Peyer's patch (tissue), 4 donors: Measurements from ENCODE around the gene MCHR2. TPM values are rescaled to one million over a fixed set of nuclear protein-coding genes. Genes with fewer than 3 reads are reported as not detected.
"Not testable (repeated sequence)": the region's sequence is repeated elsewhere in the genome, so short reads cannot be mapped to it uniquely, and the experiment has no call there.

Experiments used
- DNase-seq, 3 donors: peaks; one replicate each; pipeline ENCODE4 v3.0.0-alpha.2; 2017 to 2019
- H3K27ac ChIP-seq, 4 donors: fragments of 200-600 bp; sonication (generic); one replicate each; pipeline ENCODE4 v1.5.1; 2016 to 2019
- H3K27me3 ChIP-seq, 2 donors: fragments of 200-600 bp; sonication (generic); one replicate each; pipeline ENCODE4 v1.5.1; 2019
- H3K36me3 ChIP-seq, 3 donors: fragments of 200-600 bp; sonication (generic); one replicate each; pipeline ENCODE4 v1.5.1; 2016 to 2019
- H3K4me1 ChIP-seq, 4 donors: fragments of 200-600 bp; sonication (generic); one replicate each; pipeline ENCODE4 v1.5.1; 2016 to 2019
- H3K4me3 ChIP-seq, 4 donors: fragments of 200-600 bp; sonication (generic); 1 replicate in 3 of 4; 2 replicates in 1 of 4; pipeline ENCODE4 v1.5.1; 2016 to 2019; ENCODE audit warnings: mild to moderate bottlenecking in 1 of 4
- H3K9me3 ChIP-seq, 4 donors: fragments of 200-600 bp; sonication (generic); one replicate each; pipeline ENCODE4 v1.5.1; 2016 to 2019; ENCODE audit warnings: mild to moderate bottlenecking in 1 of 4
- CTCF ChIP-seq, 6 experiments: fragments of 450-650 bp in 4 of 6; fragments of 200-600 bp in 2 of 6; sonication (generic) in 1 of 6; IDR thresholded peaks; one replicate each; pipeline ENCODE4 v1.5.1; 2017 to 2019; ENCODE audit warnings: antibody characterized with exemption in 6 of 6, mild to moderate bottlenecking in 3 of 6, moderate library complexity in 1 of 6
- POLR2A ChIP-seq, 2 donors: fragments of 450-650 bp; IDR thresholded peaks; one replicate each; pipeline ENCODE4 v1.5.1; 2017; ENCODE audit warnings: antibody characterized with exemption in 2 of 2, mild to moderate bottlenecking in 2 of 2, moderate library complexity in 2 of 2
- total RNA-seq, 4 donors: library from RNA; depleted of rRNA; stranded (reverse); fragments of >200 nt; gene quantifications; one replicate each; pipeline ENCODE4 v1.1.0, GENCODE V29; 2016

MCHR2 gene, protein sequence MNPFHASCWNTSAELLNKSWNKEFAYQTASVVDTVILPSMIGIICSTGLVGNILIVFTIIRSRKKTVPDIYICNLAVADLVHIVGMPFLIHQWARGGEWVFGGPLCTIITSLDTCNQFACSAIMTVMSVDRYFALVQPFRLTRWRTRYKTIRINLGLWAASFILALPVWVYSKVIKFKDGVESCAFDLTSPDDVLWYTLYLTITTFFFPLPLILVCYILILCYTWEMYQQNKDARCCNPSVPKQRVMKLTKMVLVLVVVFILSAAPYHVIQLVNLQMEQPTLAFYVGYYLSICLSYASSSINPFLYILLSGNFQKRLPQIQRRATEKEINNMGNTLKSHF
- total RNA-seq, result not detected

DNA sequence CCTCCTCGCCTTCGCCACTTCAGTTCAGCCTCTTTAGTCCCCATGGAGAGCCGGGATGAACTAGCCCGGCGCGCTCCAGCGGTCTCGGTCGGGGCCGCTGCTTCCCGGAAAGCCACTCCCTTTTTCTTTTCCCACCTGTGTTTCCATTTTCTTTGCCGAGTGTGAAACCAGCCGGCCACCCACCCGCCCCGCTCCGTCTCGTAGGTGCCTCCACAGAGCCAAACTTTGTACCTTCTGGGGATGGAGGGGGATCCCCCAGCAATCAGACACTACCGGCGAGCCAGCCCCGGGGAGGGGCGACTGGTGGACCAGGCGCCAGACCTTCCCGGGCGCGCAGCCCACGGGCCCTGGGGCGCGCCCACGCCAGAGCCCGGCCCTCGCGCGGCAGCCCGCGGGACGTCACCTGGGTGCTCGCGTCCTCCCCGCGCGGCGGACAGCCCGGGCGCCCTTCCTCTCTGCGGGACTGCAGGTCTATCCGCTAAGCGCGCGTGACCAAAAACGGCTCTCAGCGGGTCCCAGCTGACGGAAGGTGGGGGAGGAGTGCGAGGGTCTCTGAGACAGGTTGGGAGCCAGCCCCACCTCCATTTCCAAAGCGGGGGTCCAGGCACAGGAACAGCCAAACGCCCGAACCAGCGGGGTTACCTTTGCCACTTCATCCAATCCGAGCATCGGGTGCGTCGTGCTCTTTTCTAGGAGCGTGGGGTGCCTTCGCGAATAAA, at the start of gene MCHR2:
MCHR2 (minus strand) TSS at position 691 of the 719 bp plus-strand sequence. CDS start 38,076 bp downstream, outside the sequence.
- no peaks in the 10 kb centered on the region for H3K27me3 ChIP-seq
- H3K36me3 ChIP-seq, result no peaks in the 10 kb centered on the region
- no peak for DNase-seq
- H3K4me1 ChIP-seq, result no peaks in the 10 kb centered on the region
- no peak within 1 kb of the TSS for H3K4me3 ChIP-seq
- H3K27ac ChIP-seq, result no peak within 1 kb of the TSS
- H3K9me3 ChIP-seq, result no peaks in the 10 kb centered on the region
- TF ChIP-seq POLR2A (IDR thresholded peaks at IDR 0.05) (no peak), CTCF (IDR thresholded peaks at IDR 0.05) (no peak)

DNA sequence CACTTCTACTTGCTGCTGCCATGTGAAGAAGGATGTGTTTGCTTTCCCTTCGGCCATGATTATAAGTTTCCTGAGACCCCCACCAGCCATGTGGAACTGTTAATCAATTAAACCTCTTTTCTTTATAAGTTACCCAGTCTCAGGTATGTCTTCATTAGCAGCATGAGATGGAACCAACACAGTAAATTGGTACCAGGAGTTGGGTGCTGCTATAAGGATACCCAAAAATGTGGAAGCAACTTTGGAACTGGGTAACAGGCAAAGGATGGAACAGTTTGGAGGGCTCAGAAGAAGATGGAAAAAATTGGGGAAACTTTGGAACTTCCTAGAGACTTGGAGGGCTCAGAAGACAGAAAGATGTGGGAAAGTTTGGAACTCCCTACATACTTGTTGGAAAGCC, 44.5 kb upstream of the MCHR2 start:
- H3K27me3 ChIP-seq, H3K4me3 ChIP-seq, H3K9me3 ChIP-seq, DNase-seq, H3K27ac ChIP-seq, H3K4me1 ChIP-seq, H3K36me3 ChIP-seq: not testable (repeated sequence)

GRCh38 chr6:100035873-100036653, 42.0 kb upstream of the MCHR2 start:
- no peaks in the 10 kb centered on the region for H3K9me3 ChIP-seq
- H3K36me3 ChIP-seq, result no peaks in the 10 kb centered on the region
- DNase-seq, result no peak
- H3K4me1 ChIP-seq, result no peaks in the 10 kb centered on the region
- H3K27ac ChIP-seq, result no peak overlapping the region
- no peak overlapping the region for H3K4me3 ChIP-seq
- no peaks in the 10 kb centered on the region for H3K27me3 ChIP-seq
- no peak for TF ChIP-seq POLR2A (IDR thresholded peaks at IDR 0.05)
- TF ChIP-seq CTCF (IDR thresholded peaks at IDR 0.05), result no peak

DNA sequence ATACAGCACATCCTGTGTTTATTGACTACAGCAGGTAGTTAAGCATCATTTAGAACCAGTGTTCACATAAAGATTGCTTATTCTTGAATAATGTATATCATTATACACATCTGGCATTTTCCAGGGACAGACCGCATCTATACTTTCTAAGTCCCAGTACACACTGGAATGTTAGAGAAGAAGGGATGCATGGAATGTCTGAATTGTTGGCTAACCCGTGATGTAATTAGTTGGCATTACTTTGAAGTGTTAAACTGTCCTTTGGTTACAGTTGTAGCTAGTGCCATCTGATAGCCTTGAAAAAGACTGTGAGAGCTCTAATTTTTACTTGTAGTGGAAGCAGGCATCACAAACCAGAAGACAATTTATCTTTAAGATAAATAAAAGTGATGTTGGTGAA, 29.8 kb upstream of the MCHR2 start:
- Histone ChIP-seq H3K27ac (no peak overlapping the region), H3K4me3 (no peak overlapping the region), H3K4me1 (no peaks in the 10 kb centered on the region), H3K36me3 (no peaks in the 10 kb centered on the region), H3K27me3 (no peaks in the 10 kb centered on the region), H3K9me3 (no peaks in the 10 kb centered on the region)
- TF ChIP-seq POLR2A (IDR thresholded peaks at IDR 0.05), result no peak
- no peak for DNase-seq

DNA sequence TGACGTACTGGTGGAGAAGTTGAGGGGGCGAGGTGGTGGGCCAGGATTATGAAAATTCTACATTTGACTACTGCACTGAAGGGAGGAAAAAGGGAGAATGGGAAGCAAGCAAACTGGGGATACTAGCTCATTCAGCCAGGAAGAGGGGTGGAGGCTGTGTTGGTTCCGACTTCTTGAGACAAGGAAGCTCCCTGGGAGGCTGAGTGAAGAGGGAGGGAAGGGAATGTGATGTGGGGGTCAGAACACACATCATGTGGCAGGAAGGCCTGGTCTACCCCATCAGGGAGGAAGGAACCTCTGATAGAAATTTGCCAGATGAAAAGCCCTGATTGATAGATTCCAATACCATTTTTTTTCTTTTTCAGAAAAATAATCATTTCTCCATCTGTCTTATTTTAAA, 28.8 kb upstream of the MCHR2 start:
- Histone ChIP-seq H3K27ac (no peak overlapping the region), H3K36me3 (no peaks in the 10 kb centered on the region), H3K27me3 (no peaks in the 10 kb centered on the region), H3K9me3 (no peaks in the 10 kb centered on the region), H3K4me1 (no peaks in the 10 kb centered on the region), H3K4me3 (no peak overlapping the region)
- TF ChIP-seq POLR2A (IDR thresholded peaks at IDR 0.05) (no peak), CTCF (IDR thresholded peaks at IDR 0.05) (no peak)
- no peak for DNase-seq

- no peak for DNase-seq
- Histone ChIP-seq H3K27me3 (no peaks in the 10 kb centered on the region), H3K4me3 (no peak overlapping the region), H3K27ac (no peak overlapping the region), H3K36me3 (no peaks in the 10 kb centered on the region), H3K4me1 (no peaks in the 10 kb centered on the region), H3K9me3 (no peaks in the 10 kb centered on the region)
- TF ChIP-seq POLR2A (IDR thresholded peaks at IDR 0.05) (no peak), CTCF (IDR thresholded peaks at IDR 0.05) (no peak)
Observed at GRCh38 chr6:100008857-100009256, 14.8 kb upstream of the MCHR2 start.
